NCI-H1105 treated with DMSO at 0.1 percent for 48 hours (cell line): Measurements from ENCODE around the gene SLC6A2.
"Not testable (repeated sequence)": the region's sequence is repeated elsewhere in the genome, so short reads cannot be mapped to it uniquely, and the experiment has no call there.

ENCODE experiments used
- DNase-seq: peaks from one replicate; lab custom pipeline; 2025; lab: John Stamatoyannopoulos, UW

SLC6A2 gene

GRCh38 chr16:55655897-55656681, at the start of gene SLC6A2:
SLC6A2 (plus strand) TSS chr16:55655988; CDS start chr16:55656695, 707 bp downstream.
- DNase-seq = peak; percentile 23

- no peak for DNase-seq
These were observed 42.0 kb upstream of the SLC6A2 start for GRCh38 chr16:55613613-55614335.

GRCh38 chr16:55615071-55615470, 40.7 kb upstream of the SLC6A2 start:
- no peak for DNase-seq

- DNase-seq = not testable (repeated sequence)
These were observed 40.1 kb upstream of the SLC6A2 start for GRCh38 chr16:55615670-55616069.

- no peak for DNase-seq
These were observed 34.0 kb upstream of the SLC6A2 start for GRCh38 chr16:55621771-55622170.

GRCh38 chr16:55622272-55622671, 33.5 kb upstream of the SLC6A2 start:
- DNase-seq = no peak

GRCh38 chr16:55622930-55623561, 32.7 kb upstream of the SLC6A2 start:
- no peak for DNase-seq

GRCh38 chr16:55623640-55624039, 32.1 kb upstream of the SLC6A2 start:
- no peak for DNase-seq

GRCh38 chr16:55624696-55625095, 31.1 kb upstream of the SLC6A2 start:
- DNase-seq = no peak

GRCh38 chr16:55625843-55626242, 29.9 kb upstream of the SLC6A2 start:
- DNase-seq = no peak

- no peak for DNase-seq
These were observed 27.4 kb upstream of the SLC6A2 start for GRCh38 chr16:55628306-55628968.

GRCh38 chr16:55630774-55631173, 25.0 kb upstream of the SLC6A2 start:
- DNase-seq = no peak

- DNase-seq = no peak
These were observed 23.5 kb upstream of the SLC6A2 start for GRCh38 chr16:55632259-55632658.

GRCh38 chr16:55634193-55634592, 21.6 kb upstream of the SLC6A2 start:
- DNase-seq = no peak

GRCh38 chr16:55638256-55638655, 17.5 kb upstream of the SLC6A2 start:
- no peak for DNase-seq

- DNase-seq = no peak
These were observed 15.0 kb upstream of the SLC6A2 start for GRCh38 chr16:55640701-55641327.

- DNase-seq = no peak
These were observed 14.2 kb upstream of the SLC6A2 start for GRCh38 chr16:55641430-55642056.

GRCh38 chr16:55642611-55643010, 13.2 kb upstream of the SLC6A2 start:
- DNase-seq = no peak

GRCh38 chr16:55643161-55643970, 12.4 kb upstream of the SLC6A2 start:
- no peak for DNase-seq

GRCh38 chr16:55645986-55646385, 9.8 kb upstream of the SLC6A2 start:
- DNase-seq = no peak

GRCh38 chr16:55647343-55647742, 8.4 kb upstream of the SLC6A2 start:
- DNase-seq = no peak
